Hepatocyte (in vitro differentiated cells): ENCODE measurements around the gene FIZ1. TPM values are rescaled to one million over a fixed set of nuclear protein-coding genes. Genes with fewer than 3 reads are reported as not detected.
A peak's percentile ranks its signal among the peaks of the same experiment; 100 is the strongest.

Experiments
- DNase-seq: peaks from one replicate; pipeline ENCODE4 v3.0.0-alpha.2; 2016; ENCODE audit warnings: low spot score
- H2AFZ ChIP-seq: fragments of 200-600 bp; sonication (generic); 2 replicates; pipeline ENCODE4 v1.6.0; 2016; ENCODE audit warnings: antibody characterized with exemption, mild to moderate bottlenecking
- H3K27ac ChIP-seq: fragments of 200-600 bp; sonication (generic); 2 replicates; pipeline ENCODE4 v1.5.1; 2016; ENCODE audit warnings: mild to moderate bottlenecking
- H3K27me3 ChIP-seq: fragments of 200-600 bp; sonication (generic); 2 replicates; pipeline ENCODE4 v1.6.1; 2016
- H3K36me3 ChIP-seq: fragments of 200-600 bp; sonication (generic); replicated peaks from 2 replicates; pipeline ENCODE4 v1.5.1; 2016; ENCODE audit warnings: low read depth; ENCODE audit not compliant: insufficient read depth
- H3K4me1 ChIP-seq: fragments of 200-600 bp; sonication (generic); 2 replicates; pipeline ENCODE4 v1.5.1; 2016; ENCODE audit warnings: mild to moderate bottlenecking, moderate library complexity; ENCODE audit not compliant: insufficient read depth
- H3K4me2 ChIP-seq: fragments of 200-600 bp; sonication (generic); 2 replicates; pipeline ENCODE4 v1.6.0; 2016
- H3K4me3 ChIP-seq: fragments of 200-600 bp; sonication (generic); 2 replicates; pipeline ENCODE4 v1.5.1; 2016; ENCODE audit warnings: mild to moderate bottlenecking
- H3K79me2 ChIP-seq: fragments of 200-600 bp; sonication (generic); 2 replicates; pipeline ENCODE4 v1.6.0; 2017; ENCODE audit warnings: mild to moderate bottlenecking
- H3K9me2 ChIP-seq: fragments of 200-600 bp; sonication (generic); replicated peaks from 2 replicates; pipeline ENCODE4 v1.6.0; 2017; ENCODE audit warnings: mild to moderate bottlenecking; ENCODE audit not compliant: insufficient read depth
- H3K9me3 ChIP-seq: fragments of 200-600 bp; sonication (generic); 2 replicates; pipeline ENCODE4 v1.5.1; 2016; ENCODE audit warnings: low read depth, mild to moderate bottlenecking
- H4K20me1 ChIP-seq: fragments of 200-600 bp; sonication (generic); 2 replicates; pipeline ENCODE4 v1.6.0; 2016; ENCODE audit warnings: mild to moderate bottlenecking; ENCODE audit not compliant: insufficient read depth, poor library complexity, severe bottlenecking
- CTCF ChIP-seq: fragments of 200-600 bp; sonication (generic); IDR thresholded peaks from 2 replicates; pipeline ENCODE4 v1.5.1; 2016; ENCODE audit warnings: antibody characterized with exemption, mild to moderate bottlenecking; ENCODE audit not compliant: poor library complexity
- EZH2 ChIP-seq: fragments of 200-600 bp; sonication (generic); IDR thresholded peaks from 2 replicates; pipeline ENCODE4 v1.6.1; 2016; ENCODE audit warnings: antibody characterized with exemption, mild to moderate bottlenecking, borderline replicate concordance
- EZH2phosphoT487 ChIP-seq: fragments of 200-600 bp; sonication (generic); IDR thresholded peaks from one replicate; pipeline ENCODE4 v1.6.1; 2018; ENCODE audit warnings: antibody characterized with exemption, mild to moderate bottlenecking, low read depth, moderate library complexity; ENCODE audit not compliant: unreplicated experiment, severe bottlenecking
- WGBS: methylation state at CpG from one replicate; pipeline ENCODE4 v1.1.6; 2016; ENCODE audit warnings: low lambda C conversion rate; ENCODE audit errors: missing lambda C conversion rate; 5-methylcytosine and 5-hydroxymethylcytosine counted together
- polyA plus RNA-seq: library from polyadenylated mRNA; unstranded; fragments of >200 nt; fragmentation: Nextera tagmentation; extraction: Ambion mirVana; gene quantifications from 2 replicates; pipeline ENCODE4 v1.2.1, GENCODE V29; 2016
- total RNA-seq: library from RNA; depleted of rRNA; stranded (reverse); fragments of >200 nt; gene quantifications from 2 replicates; pipeline ENCODE4 v1.2.3, GENCODE V29; 2014

The FIZ1 gene
- total and polyA plus RNA-seq, 2 experiments from 2014 or later: 3.8 to 16.4 TPM

- Histone ChIP-seq H3K36me3 (no peaks in the 10 kb centered on the region), H3K27ac (peak overlapping the region; percentile 98), H3K4me1 (peaks cover 21% of the 10 kb centered on the region), H3K9me3 (no peaks in the 10 kb centered on the region), H3K4me3 (peak overlapping the region; percentile 99), H2AFZ (no peak overlapping the region), H3K9me2 (no peaks in the 10 kb centered on the region), H4K20me1 (no peaks in the 10 kb centered on the region), H3K79me2 (peaks cover 76% of the 10 kb centered on the region), H3K4me2 (peak overlapping the region; percentile 92), H3K27me3 (no peaks in the 10 kb centered on the region)
- 3% methylated on average over 43 of the region's 65 CpGs for WGBS
- no peak for DNase-seq
- TF ChIP-seq EZH2phosphoT487 (no peak), CTCF (no peak), EZH2 (no peak)
Observed at GRCh38 chr19:55642153-55643002, 43.1 kb upstream of the FIZ1 start.

GRCh38 chr19:55641426-55642152 lies 42.3 kb upstream of the FIZ1 start:
- WGBS: 0% methylated on average over 9 of the region's 25 CpGs
- Histone ChIP-seq H3K27me3 (no peaks in the 10 kb centered on the region), H3K79me2 (peaks cover 76% of the 10 kb centered on the region), H3K9me2 (no peaks in the 10 kb centered on the region), H3K4me2 (peak overlapping the region; percentile 92), H3K4me1 (peaks cover 13% of the 10 kb centered on the region), H4K20me1 (no peaks in the 10 kb centered on the region), H2AFZ (peak overlapping the region; percentile 73), H3K9me3 (no peaks in the 10 kb centered on the region), H3K36me3 (no peaks in the 10 kb centered on the region), H3K27ac (peak overlapping the region; percentile 98), H3K4me3 (peak overlapping the region; percentile 99)
- DNase-seq: no peak
- no peak for TF ChIP-seq EZH2
- no peak for TF ChIP-seq EZH2phosphoT487
- TF ChIP-seq CTCF: no peak

GRCh38 chr19:55640577-55641425 lies 41.5 kb upstream of the FIZ1 start, which contains the start of gene ZNF580:
TSS of gene ZNF580 (plus strand) at chr19:55641002. CDS start at chr19:55642509, 1,507 bp downstream.
- Histone ChIP-seq H3K27me3 (no peaks in the 10 kb centered on the region), H4K20me1 (no peaks in the 10 kb centered on the region), H3K79me2 (peaks cover 79% of the 10 kb centered on the region), H2AFZ (peak within 1 kb of the TSS; percentile 73), H3K36me3 (no peaks in the 10 kb centered on the region), H3K27ac (peak within 1 kb of the TSS; percentile 98), H3K4me1 (peaks cover 17% of the 10 kb centered on the region), H3K9me2 (no peaks in the 10 kb centered on the region), H3K9me3 (no peaks in the 10 kb centered on the region), H3K4me2 (peak within 1 kb of the TSS; percentile 92), H3K4me3 (peak within 1 kb of the TSS; percentile 99)
- peak; percentile 83 for DNase-seq
- TF ChIP-seq CTCF: no peak
- TF ChIP-seq EZH2: no peak
- TF ChIP-seq EZH2phosphoT487: no peak
- 1% methylated on average over 26 of the region's 89 CpGs for WGBS
